Transverse colon (tissue), 4 donors: ENCODE results near the gene CGNL1. TPM values are rescaled to one million over a fixed set of nuclear protein-coding genes. Genes with fewer than 3 reads are reported as not detected.

Experiments
- DNase-seq: peaks from one replicate; pipeline ENCODE4 v3.0.0-alpha.2; 2019
- H3K27ac ChIP-seq, 4 donors: fragments of 200-600 bp; sonication (generic); 2 replicates each; pipeline ENCODE4 v1.5.1; 2016 to 2018; ENCODE audit warnings: inconsistent platforms in 4 of 4
- H3K27me3 ChIP-seq: fragments of 200-600 bp; sonication (generic); 2 replicates; pipeline ENCODE4 v1.5.1; 2017; ENCODE audit warnings: inconsistent platforms
- H3K36me3 ChIP-seq, 4 donors: fragments of 200-600 bp; sonication (generic); 2 replicates each; pipeline ENCODE4 v1.5.1; 2017 to 2019; ENCODE audit warnings: inconsistent platforms in 4 of 4
- H3K4me1 ChIP-seq, 4 donors: fragments of 200-600 bp; sonication (generic); 2 replicates each; pipeline ENCODE4 v1.5.1; 2017 to 2020; ENCODE audit warnings: inconsistent platforms in 4 of 4
- H3K4me3 ChIP-seq, 4 donors: fragments of 200-600 bp; sonication (generic); 1 replicate in 1 of 4; 2 replicates in 3 of 4; pipeline versions ENCODE4 v1.5.1 to v1.6.1; 2017 to 2019; ENCODE audit warnings: inconsistent platforms in 4 of 4
- H3K9me3 ChIP-seq, 2 donors: fragments of 200-600 bp; sonication (generic); 2 replicates each; pipeline ENCODE4 v1.5.1; 2017 to 2019; ENCODE audit warnings: inconsistent platforms in 2 of 2
- EP300 ChIP-seq: sonication (generic); formaldehyde crosslinking; IDR thresholded peaks from one replicate; pipeline ENCODE4 v1.6.1; 2017; ENCODE audit warnings: antibody characterized with exemption, low read depth
- POLR2A ChIP-seq: fragments of 450-650 bp; IDR thresholded peaks from one replicate; pipeline ENCODE4 v1.6.1; 2016; ENCODE audit warnings: antibody characterized with exemption, mild to moderate bottlenecking, moderate library complexity
- POLR2AphosphoS5 ChIP-seq, 3 donors: sonication (generic); formaldehyde crosslinking; IDR thresholded peaks; one replicate each; pipeline ENCODE4 v1.6.1; 2016; ENCODE audit warnings: antibody characterized with exemption in 3 of 3
- WGBS, 2 donors: methylation state at CpG; one replicate each; pipeline ENCODE4 v1.1.5; 2018; ENCODE audit warnings: low coverage in 1 of 2; 5-methylcytosine and 5-hydroxymethylcytosine counted together
- in situ Hi-C, 4 donors: fragments of 200-750 bp; cut with MboI; loops; one replicate each; pipeline versions ENCODE4 v1.15.0 to v1.15.1; 2017; ENCODE audit warnings: low sequenced_read_pairs in 3 of 4, low pct_ligation_motif_present in 1 of 4, low pct_unique_long_range_greater_than_20kb in 1 of 4
- intact Hi-C: fragments of 100-400 bp; cut with DNase I; formaldehyde crosslinking; loops from one replicate; pipeline ENCODE4 v1.15.1; 2023; ENCODE audit warnings: low total_unique reads
- total RNA-seq, 4 donors: library from RNA; depleted of rRNA; stranded (reverse); fragments of >200 nt; gene quantifications; one replicate each; pipeline ENCODE4 v1.1.0, GENCODE V29; 2016
- TF ChIP-seq, protein P1 (sequence below), 5 experiments: fragments of 200-600 bp in 3 of 5; fragments of 450-650 bp in 2 of 5; sonication (generic) in 3 of 5; IDR thresholded peaks; 1 replicate in 2 of 5; 2 replicates in 3 of 5; pipeline ENCODE4 v1.5.1; 2016 to 2017; ENCODE audit warnings: antibody characterized with exemption in 5 of 5, inconsistent platforms in 3 of 5, mild to moderate bottlenecking in 2 of 5, moderate library complexity in 1 of 5

Gene CGNL1
- total RNA-seq, 4 donors from 2014 or later, result 1.1 to 2.2 (median 1.8) TPM

DNA sequence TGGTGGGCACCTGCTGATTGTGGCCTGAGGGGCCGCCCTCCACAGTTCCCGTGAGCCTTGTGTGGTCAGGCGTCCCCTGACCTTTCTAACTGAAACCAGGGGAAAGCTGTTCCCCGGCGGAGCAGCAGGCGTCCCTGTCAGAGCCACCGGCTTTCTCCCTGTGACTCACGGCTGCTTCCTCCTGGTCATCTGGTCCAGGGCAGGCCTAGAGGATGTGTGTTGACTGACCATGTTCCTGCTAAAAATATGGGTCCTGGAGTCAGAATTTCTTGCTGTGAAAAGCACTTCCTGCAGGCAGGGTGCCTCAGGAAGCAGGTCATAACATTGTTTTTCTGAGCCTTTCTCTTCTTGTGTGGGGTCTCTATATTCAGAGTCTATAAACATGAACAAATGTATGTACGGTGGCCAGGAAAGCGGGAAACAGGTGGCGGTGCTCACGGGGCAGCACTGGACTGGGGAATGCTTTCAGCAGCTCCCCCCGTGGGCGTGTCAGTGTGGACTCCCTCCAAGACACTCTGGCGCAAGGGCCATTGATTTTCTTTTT, 38.4 kb upstream of the CGNL1 start:
- H3K27ac ChIP-seq, result no peak overlapping the region

DNA sequence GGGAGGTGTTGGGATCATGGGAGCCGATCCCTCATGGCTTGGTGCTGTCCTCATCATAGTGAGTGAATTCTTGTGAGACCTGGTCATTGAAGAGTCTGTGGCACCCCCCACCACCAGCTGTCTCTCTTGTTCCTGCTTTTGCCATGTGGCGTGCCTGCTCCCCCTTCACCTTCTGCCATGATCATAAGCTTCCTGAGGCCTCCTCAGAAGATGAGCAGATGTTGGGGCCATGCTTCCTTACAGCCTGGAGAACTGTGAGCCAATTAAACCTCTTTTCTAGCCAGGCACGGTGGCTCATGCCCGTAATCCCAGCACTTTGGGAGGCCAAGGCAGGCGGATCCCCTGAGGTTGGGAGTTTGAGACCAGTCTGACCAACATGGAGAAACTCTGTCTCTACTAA, 37.0 kb upstream of the CGNL1 start:
- H3K27ac ChIP-seq, result no peak overlapping the region
- in situ Hi-C loops, result no loop called here
- no peaks in the 10 kb centered on the region for H3K36me3 ChIP-seq
- H3K4me3 ChIP-seq, result no peak overlapping the region
- intact Hi-C loops, result no loop called here
- no peak for DNase-seq
- TF ChIP-seq POLR2A, result no peak
- TF ChIP-seq, protein P1, sequence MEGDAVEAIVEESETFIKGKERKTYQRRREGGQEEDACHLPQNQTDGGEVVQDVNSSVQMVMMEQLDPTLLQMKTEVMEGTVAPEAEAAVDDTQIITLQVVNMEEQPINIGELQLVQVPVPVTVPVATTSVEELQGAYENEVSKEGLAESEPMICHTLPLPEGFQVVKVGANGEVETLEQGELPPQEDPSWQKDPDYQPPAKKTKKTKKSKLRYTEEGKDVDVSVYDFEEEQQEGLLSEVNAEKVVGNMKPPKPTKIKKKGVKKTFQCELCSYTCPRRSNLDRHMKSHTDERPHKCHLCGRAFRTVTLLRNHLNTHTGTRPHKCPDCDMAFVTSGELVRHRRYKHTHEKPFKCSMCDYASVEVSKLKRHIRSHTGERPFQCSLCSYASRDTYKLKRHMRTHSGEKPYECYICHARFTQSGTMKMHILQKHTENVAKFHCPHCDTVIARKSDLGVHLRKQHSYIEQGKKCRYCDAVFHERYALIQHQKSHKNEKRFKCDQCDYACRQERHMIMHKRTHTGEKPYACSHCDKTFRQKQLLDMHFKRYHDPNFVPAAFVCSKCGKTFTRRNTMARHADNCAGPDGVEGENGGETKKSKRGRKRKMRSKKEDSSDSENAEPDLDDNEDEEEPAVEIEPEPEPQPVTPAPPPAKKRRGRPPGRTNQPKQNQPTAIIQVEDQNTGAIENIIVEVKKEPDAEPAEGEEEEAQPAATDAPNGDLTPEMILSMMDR (IDR thresholded peaks at IDR 0.05), result no peak
- no peak for TF ChIP-seq POLR2AphosphoS5 (IDR thresholded peaks at IDR 0.05)
- TF ChIP-seq EP300, result no peak
- WGBS, 2 donors, result 87% methylated on average over 5 of the region's 5 CpGs; no CpG with 5 or more reads in 1 of the 2 donors
- H3K4me1 ChIP-seq, result no peaks in the 10 kb centered on the region
- no peaks in the 10 kb centered on the region for H3K27me3 ChIP-seq
- H3K9me3 ChIP-seq, result no peaks in the 10 kb centered on the region

More for the DNA sequence above, 38.4 kb upstream of the CGNL1 start:
- 79 to 80% methylated on average over 1 to 15 of the region's 15 CpGs for WGBS, 2 donors
- DNase-seq, result no peak
- in situ Hi-C loops, result no loop called here
- H3K4me3 ChIP-seq, result no peak overlapping the region
- no peaks in the 10 kb centered on the region for H3K9me3 ChIP-seq
- H3K27me3 ChIP-seq, result no peaks in the 10 kb centered on the region
- no peaks in the 10 kb centered on the region for H3K4me1 ChIP-seq
- no peak for TF ChIP-seq POLR2A
- TF ChIP-seq EP300, result no peak
- TF ChIP-seq, protein P1 (IDR thresholded peaks at IDR 0.05), result no peak
- TF ChIP-seq POLR2AphosphoS5 (IDR thresholded peaks at IDR 0.05), result no peak
- H3K36me3 ChIP-seq, result no peaks in the 10 kb centered on the region
- intact Hi-C loops, result loop anchor here (1.0 kb wide), 1 partner anchor 190 kb away; no protein-coding TSS in a partner anchor

DNA sequence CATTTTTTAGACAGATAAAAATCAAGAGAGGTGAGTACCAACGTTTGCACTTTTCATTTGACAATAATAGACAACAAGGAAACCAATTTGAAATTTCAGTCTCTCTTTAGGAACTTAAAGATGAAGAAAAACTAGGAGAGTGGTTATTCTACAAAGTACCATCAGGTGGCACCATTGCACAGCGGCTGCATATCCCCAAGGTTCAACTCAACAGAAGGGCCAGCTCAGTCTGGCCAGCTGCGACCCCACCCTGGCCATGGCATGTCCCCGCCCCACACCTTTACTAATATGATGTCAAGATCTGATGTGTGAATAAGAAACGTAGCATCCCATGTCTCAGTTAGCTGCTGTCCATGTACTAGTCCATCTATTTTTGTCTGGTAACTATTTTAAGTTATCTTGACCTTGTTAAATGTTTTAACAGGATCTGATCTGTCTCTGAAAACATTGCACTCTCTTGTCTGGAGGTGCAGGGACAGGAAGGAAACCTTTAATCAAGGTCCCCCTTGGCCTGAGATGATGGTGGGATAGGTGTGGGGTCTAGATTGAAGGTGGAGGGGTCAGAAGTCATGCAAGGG, 35.5 kb upstream of the CGNL1 start:
- 0 to 1% methylated on average over 2 to 5 of the region's 5 CpGs for WGBS, 2 donors
- Histone ChIP-seq H3K4me3 (no peak overlapping the region), H3K36me3 (no peaks in the 10 kb centered on the region), H3K9me3 (no peaks in the 10 kb centered on the region), H3K4me1 (no peaks in the 10 kb centered on the region), H3K27me3 (no peaks in the 10 kb centered on the region), H3K27ac (no peak overlapping the region)
- intact Hi-C loops (no loop called here), in situ Hi-C loops (loop anchor here (5.0 kb wide), 1 partner anchor 187 kb away; no protein-coding TSS in a partner anchor)
- peak; percentile 51 for DNase-seq
- TF ChIP-seq, protein P1 (IDR thresholded peaks at IDR 0.05), result peak; percentile 88 to 90 (median 89)
- no peak for TF ChIP-seq EP300

DNA sequence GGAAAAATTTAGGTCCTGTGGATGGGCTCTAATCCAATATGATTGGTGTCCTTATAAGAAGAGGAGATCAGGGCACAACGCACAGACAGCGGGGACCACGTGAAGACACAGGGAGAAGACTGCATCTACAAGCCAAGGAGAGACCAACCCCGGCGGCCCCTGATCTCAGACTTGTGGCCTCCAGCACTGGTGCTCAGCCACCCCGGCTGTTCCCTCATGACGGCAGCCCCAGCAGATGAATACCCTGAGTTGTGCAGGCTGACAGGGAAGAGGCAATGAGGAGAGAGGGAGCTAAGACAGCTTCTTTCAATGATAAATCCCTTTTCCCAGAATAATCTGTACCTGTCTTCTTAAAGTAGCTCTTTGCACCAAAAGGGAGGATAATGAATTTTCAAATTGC, 33.3 kb upstream of the CGNL1 start:
- in situ Hi-C loops, result loop anchor here (5.0 kb wide), 1 partner anchor 184 kb away; no protein-coding TSS in a partner anchor
- intact Hi-C loops, result no loop called here
- Histone ChIP-seq H3K27ac (no peak overlapping the region), H3K27me3 (no peaks in the 10 kb centered on the region), H3K4me3 (no peak overlapping the region), H3K36me3 (no peaks in the 10 kb centered on the region), H3K4me1 (no peaks in the 10 kb centered on the region), H3K9me3 (no peaks in the 10 kb centered on the region)
- no peak for DNase-seq
- TF ChIP-seq POLR2A (no peak), POLR2AphosphoS5 (IDR thresholded peaks at IDR 0.05) (no peak), EP300 (no peak)
- TF ChIP-seq, protein P1 (IDR thresholded peaks at IDR 0.05), result no peak
- WGBS, 2 donors, result 91 to 95% methylated on average over 4 to 7 of the region's 7 CpGs
